Transverse colon (tissue), 4 donors: ENCODE measurements around the gene PPP1R15A.

ENCODE experiments used
- CTCF ChIP-seq, 5 experiments: fragments of 200-600 bp in 3 of 5; fragments of 450-650 bp in 2 of 5; sonication (generic) in 3 of 5; IDR thresholded peaks; 1 replicate in 2 of 5; 2 replicates in 3 of 5; pipeline ENCODE4 v1.5.1; 2016 to 2017; ENCODE audit warnings: antibody characterized with exemption in 5 of 5, inconsistent platforms in 3 of 5, mild to moderate bottlenecking in 2 of 5, moderate library complexity in 1 of 5
- EP300 ChIP-seq: sonication (generic); formaldehyde crosslinking; IDR thresholded peaks from one replicate; pipeline ENCODE4 v1.6.1; 2017; ENCODE audit warnings: antibody characterized with exemption, low read depth
- POLR2A ChIP-seq: fragments of 450-650 bp; IDR thresholded peaks from one replicate; pipeline ENCODE4 v1.6.1; 2016; ENCODE audit warnings: antibody characterized with exemption, mild to moderate bottlenecking, moderate library complexity
- POLR2AphosphoS5 ChIP-seq, 3 donors: sonication (generic); formaldehyde crosslinking; IDR thresholded peaks; one replicate each; pipeline ENCODE4 v1.6.1; 2016; ENCODE audit warnings: antibody characterized with exemption in 3 of 3

GRCh38 chr19:48900477-48901406 is 28.5 kb downstream of the PPP1R15A start:
- no peak for TF ChIP-seq CTCF (IDR thresholded peaks at IDR 0.05)
- TF ChIP-seq EP300, result no peak
- no peak for TF ChIP-seq POLR2A
- TF ChIP-seq POLR2AphosphoS5 (IDR thresholded peaks at IDR 0.05), result no peak
